GM12878 (cell line): Measurements from ENCODE around the gene ACSL3.

ENCODE experiments used
- CTCF ChIP-seq, 3 experiments: IDR thresholded peaks in 2 of 3; conservative IDR thresholded peaks in 1 of 3; 2 replicates each; pipeline ENCODE4 v1.5.1; 2011; ENCODE audit warnings: low read depth in 3 of 3, low read length in 3 of 3, mild to moderate bottlenecking in 3 of 3, control low read depth in 2 of 3, moderate library complexity in 2 of 3, inconsistent platforms in 1 of 3, mixed read lengths in 1 of 3; ENCODE audit not compliant: control insufficient read depth in 2 of 3, insufficient read depth in 1 of 3; ENCODE audit errors: extremely low read depth in 1 of 3
- NFYB ChIP-seq: IDR thresholded peaks from 2 replicates; pipeline ENCODE4 v1.6.1; 2011; ENCODE audit warnings: low read depth, mild to moderate bottlenecking, low read length, improper control_type of control experiment, moderate library complexity; ENCODE audit not compliant: insufficient read depth
- NR2C2 ChIP-seq: IDR thresholded peaks from 2 replicates; pipeline ENCODE4 v1.6.1; 2011; ENCODE audit warnings: borderline replicate concordance, low read depth; ENCODE audit not compliant: control insufficient read depth, insufficient read length
- POLR2A ChIP-seq: IDR thresholded peaks from 2 replicates; pipeline ENCODE4 v1.6.1; 2011; ENCODE audit warnings: low read depth, mild to moderate bottlenecking, low read length
- RAD21 ChIP-seq: IDR thresholded peaks from 2 replicates; pipeline ENCODE4 v1.6.1; 2011; ENCODE audit warnings: mild to moderate bottlenecking, low read depth, low read length, moderate library complexity; ENCODE audit not compliant: insufficient read depth
- USF2 ChIP-seq: IDR thresholded peaks from 2 replicates; pipeline ENCODE4 v1.6.1; 2011; ENCODE audit warnings: low read depth, low read length, improper control_type of control experiment, borderline replicate concordance

DNA sequence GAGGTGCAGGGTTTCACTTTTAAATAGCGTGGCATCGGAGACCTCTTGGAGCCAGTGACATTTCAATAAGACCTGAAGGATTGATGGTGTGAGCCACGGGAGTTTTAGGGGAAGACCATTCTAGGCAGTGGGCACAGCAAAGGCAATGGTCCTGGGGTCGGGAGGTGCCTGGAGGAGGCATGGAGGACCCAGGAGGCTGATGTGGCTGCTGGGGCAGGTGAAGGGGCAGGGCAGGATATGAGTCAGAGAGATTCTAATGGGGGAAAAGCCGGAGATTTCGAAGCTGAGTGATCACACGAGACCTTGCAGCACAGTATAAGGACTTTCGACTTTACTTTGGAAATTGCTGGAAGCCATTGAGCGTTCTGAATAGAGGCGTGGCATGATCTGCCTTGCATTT is 111.6 kb downstream of the ACSL3 start:
- no peak for TF ChIP-seq RAD21
- no peak for TF ChIP-seq USF2
- no peak for TF ChIP-seq NFYB
- no peak for TF ChIP-seq POLR2A
- TF ChIP-seq CTCF (IDR thresholded peaks at IDR 0.05 in 2 of 3, conservative IDR thresholded peaks at IDR 0.05 in 1 of 3; ENCODE audit: control insufficient read depth in 2 of 3, extremely low read depth in 1 of 3, insufficient read depth in 1 of 3, low read depth in 3 of 3, low read length in 3 of 3) = no peak
- TF ChIP-seq NR2C2 = no peak
